HG02938 (cell line): Measurements from ENCODE around the gene GNB1L.

Experiments
- ATAC-seq: cut with Tn5 transposase; IDR thresholded peaks from one replicate; pipeline ENCODE4 v1.9.1; 2021; ENCODE audit warnings: mild to moderate bottlenecking, moderate library complexity; ENCODE audit not compliant: unreplicated experiment

GNB1L gene

DNA sequence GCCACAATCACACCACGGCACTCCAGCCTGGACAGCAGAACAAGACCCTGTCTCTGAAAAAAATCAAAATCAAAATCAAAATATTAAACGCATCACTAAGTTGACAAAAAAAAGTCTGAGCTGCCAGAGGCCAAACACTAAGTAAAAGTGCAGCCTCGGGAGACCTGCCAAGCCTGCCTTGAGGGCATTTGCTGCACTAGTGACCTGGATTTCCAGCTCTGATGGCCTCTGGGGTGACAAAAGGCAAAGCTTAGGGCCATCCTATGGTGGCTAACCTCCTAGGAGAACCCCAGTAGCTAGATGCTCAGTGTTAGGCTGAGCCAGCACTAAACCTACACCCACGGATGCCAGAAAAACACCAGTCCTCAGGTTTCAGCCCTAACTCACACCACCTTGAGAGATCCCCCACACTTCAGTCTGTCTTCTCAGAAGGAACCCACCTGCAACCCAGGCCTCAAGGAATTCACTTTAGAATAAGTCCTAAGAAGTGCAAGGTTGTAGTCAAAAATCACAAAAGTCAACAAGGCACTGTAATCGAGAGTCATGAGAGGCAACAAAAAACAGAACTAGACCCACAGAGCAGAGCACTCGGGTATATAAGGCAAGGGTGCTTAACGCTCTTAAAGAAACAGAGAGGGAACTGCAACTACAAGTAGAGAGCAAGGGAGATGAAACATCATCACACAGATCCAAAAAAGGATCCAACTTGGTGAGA lies 28.6 kb downstream of the GNB1L start:
- ATAC-seq: no peak

GRCh38 chr22:19824926-19825339 lies 29.7 kb downstream of the GNB1L start:
- no peak for ATAC-seq

GRCh38 chr22:19824212-19824925 lies 30.3 kb downstream of the GNB1L start:
- no peak for ATAC-seq

DNA sequence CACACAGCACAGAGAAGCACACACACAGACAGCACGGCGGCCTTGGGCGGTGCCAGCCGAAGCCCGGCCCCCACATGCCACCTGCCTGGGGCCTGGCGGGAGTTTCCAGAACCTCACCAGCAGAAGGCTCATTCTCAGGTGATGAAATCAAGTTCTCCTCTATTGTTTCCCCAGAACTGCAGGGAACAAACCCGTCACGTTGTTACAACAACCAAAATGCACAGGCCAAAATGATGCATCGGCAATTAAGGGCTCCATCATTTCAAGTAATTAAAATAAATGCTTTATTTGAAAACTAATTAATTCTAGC lies 30.8 kb downstream of the GNB1L start:
- no peak for ATAC-seq

GRCh38 chr22:19823191-19823901 lies 31.3 kb downstream of the GNB1L start:
- ATAC-seq: no peak

DNA sequence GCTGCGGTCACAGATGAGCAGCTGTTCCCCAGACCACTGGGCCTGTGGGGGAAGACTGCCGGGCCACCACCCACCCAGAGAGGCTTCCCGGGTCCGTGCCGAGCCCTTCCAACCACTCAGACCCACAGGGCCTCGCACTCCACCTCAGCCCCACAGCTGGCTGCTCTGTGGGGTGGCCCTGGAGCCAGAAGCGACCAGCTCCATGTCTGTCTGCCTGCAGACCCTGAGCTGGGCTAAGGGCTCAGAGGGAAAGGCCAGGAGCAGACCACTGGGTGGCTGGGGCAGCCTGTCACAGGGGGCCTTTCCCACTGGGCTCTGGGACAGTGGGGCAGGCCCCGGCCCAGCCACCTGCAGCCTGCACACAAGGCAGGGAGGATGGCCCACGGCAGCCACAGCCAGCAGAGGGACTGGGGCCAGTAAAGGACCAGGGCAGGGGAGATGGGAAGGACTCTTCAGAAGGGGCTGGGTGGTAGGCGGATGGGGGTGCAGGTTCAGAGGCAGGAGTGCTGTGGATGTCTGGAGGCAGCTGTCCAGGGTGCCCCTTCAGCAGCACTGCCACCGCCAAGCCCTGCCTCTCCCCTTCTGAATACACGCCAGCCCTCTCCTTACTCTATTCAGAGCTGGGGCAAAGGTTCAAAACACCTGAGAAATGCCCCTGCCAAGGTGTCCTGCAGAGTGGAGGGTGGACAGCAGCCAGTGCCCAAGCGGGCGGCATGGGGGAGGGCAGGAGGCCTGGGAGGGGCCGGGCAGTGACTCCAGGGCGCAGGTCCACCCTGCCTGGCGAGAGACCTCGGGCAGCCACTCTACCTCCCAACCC lies 32.2 kb downstream of the GNB1L start:
- ATAC-seq: no peak

- ATAC-seq: no peak
Measured at GRCh38 chr22:19821523-19822300, 33.0 kb downstream of the GNB1L start.

DNA sequence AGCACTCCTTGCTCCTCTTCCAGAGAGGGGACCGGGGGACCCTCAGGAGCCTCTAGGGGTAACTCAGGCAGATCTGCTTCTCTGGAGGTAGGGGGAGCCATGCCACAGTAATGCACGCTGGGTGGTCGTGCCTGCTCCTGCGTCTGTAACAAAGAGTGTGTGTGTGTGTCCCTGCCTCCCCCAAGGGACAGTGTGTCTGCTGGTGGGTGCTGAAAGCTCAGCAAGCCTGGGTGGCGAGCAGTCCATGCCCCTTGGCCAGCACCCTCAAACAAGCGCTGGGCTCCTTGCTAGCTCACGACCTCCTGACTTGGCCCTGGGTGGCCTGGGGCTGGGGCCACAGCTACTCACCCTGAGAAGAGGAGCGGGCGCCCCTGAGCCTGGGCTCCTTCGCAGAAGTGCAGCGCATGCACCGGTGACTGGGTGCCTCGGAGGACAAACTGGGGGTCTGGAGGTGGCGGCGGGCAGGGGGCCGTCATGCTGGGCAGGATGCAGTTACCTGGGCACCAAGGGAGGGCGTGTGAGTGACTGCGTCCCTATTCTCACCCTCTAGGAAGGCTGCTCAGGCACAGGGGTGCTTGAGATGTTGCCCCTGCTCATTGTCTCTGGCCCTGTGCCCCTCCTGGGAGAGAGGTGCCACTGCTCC lies 33.7 kb downstream of the GNB1L start:
- no peak for ATAC-seq

DNA sequence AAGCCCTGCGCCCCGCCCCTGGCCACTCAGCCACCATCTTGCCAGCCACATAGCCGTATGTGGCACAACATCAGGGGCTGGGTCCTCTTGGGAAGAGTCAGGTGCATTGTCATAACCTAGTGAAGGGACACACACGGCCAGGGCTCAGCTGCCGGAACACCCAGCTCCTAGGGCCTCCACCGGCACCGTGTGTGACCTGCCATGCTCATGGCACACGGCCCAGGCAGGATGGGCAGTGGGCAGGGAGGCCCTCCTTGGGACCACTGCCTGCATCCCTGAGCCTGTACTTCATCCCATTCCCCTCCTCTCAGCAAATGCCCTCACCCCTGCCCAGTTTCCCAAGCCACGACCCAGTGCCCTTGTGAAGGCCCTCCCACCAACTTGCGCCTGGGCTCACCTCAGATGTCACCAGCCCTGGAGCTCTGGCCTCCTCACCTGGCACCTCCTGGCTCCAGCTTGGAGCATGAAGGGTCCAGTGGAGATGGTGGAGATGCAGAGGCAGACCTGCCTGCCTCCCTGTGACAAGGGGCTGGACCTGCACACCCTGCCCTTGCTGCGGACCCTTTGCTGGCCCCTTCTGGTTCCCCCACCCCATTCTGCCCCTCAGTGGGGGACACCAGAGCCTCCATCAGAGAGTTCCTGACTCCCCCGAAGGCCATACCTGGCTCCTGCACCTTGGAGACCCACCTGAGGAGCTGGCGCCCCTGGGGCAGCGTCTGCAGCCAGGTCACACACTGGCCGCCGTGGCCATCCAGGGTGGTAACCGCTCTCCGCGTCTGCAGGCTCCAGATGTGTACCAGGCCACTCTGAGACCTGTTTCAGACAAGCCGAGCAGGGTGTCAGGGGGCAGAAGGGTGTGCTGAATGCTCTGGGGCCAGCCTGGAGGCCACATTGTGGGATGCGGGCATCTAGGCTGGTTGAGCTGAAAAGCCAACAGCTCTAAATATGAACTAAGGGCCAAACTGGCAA lies 34.5 kb downstream of the GNB1L start:
- ATAC-seq: no peak

DNA sequence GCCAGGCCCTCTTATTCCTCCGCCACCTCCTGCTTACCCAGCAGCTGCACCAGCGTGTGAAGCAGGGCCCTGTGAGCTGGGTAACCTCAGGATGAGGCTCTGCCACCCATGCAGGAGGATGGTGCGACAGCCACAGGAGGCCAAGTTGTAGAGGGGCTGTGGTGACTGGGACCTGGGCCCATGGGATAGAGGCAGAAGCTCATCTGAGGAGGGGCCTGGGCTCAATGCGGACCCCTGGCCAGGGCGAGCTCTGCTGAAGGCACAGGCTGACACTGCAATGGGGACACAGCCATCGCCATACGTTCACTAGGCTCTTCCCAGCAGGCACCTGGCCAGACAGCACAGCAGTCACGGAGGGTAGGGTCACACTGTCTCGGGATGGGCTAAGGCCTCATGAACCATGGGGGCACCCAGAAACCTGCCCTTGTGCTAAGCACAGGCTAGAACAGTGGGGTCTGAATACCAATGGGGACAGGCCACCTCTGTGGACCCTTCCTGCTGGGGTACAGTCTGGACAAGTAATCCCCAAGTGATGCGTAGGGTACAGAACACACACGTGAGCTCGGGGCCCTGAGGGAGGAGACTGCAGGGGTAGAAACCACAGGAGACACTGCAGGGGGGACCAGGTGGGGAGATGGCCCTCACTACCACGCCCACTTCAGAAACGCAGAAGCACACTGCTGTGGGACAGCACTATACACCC lies 35.3 kb downstream of the GNB1L start:
- ATAC-seq: no peak

DNA sequence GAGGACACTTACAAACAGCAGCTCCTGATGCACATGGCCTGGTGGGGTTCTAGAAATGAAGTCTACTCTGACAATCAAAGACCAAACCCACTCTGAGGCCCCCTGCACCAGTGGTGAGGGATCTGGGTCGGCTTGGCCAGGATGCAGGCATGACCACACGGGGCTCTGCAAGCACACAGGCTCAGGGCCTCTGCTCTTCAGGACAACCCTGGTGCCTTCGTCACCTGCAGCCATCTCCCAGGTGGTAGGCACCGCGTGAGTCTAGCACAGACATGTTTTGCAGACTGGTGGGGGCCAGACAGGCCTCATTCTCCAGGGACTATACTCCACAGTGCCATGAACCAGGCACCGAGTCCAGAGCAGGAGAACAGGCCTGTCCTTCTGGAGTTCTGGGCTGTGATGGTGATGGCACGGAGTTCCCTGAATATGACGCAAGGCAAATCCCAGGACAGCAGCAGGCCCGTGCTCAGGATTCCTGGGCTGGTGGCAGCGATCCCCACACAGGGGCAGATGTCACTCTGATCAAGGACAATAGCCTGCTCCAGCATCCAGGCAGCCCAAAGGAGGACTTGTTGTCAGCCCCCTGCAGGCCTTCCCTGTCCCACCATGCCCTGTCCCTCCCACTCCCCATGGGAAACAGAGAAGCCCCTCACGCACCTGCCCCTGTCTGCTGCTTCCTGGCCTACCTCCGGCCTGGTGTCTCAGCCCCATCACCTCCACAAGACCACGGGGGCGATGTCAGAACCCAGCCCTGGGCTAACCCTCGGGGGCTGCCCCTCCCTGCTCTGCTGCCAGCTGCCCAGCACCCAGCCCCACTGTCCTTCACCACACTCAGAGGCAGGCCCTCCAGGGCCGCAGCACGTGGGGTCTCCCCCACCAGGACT lies 36.1 kb downstream of the GNB1L start:
- no peak for ATAC-seq

- ATAC-seq: no peak
Measured at GRCh38 chr22:19816372-19817119, 38.1 kb downstream of the GNB1L start.

GRCh38 chr22:19815823-19816290 lies 38.8 kb downstream of the GNB1L start:
- ATAC-seq: no peak

GRCh38 chr22:19815093-19815822 lies 39.4 kb downstream of the GNB1L start:
- no peak for ATAC-seq

DNA sequence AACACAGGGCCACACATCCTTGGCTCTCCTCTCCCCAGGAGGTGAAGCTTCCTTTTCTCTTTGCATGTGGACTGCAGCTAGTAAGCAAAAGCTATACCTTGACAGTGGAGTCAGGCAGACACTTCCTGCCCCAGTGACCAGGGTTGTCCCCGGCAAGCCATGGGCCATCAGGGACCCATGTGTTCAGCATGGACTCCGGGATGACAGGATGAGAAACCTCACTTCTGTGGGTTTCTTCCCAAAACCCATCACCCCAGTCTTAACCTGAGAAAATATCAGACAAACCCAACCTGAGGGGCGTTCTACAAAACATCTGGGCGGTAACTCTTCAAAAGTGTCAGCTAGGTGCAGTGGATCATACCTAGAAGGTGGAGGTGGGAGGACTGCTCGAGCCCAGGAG lies 40.2 kb downstream of the GNB1L start:
- ATAC-seq: no peak

GRCh38 chr22:19812910-19813309 lies 41.8 kb downstream of the GNB1L start:
- no peak for ATAC-seq
